Measurements from ENCODE around the gene SON. TPM values are rescaled to one million over a fixed set of nuclear protein-coding genes. Genes with fewer than 3 reads are reported as not detected.
"Not testable (repeated sequence)": the region's sequence is repeated elsewhere in the genome, so short reads cannot be mapped to it uniquely, and the experiment has no call there.

SON gene
- total RNA-seq, 1 experiment from 2014 or later: 328 TPM

- Histone ChIP-seq H3K4me3 (ENCODE audit: low read depth, low read length, poor library complexity, severe bottlenecking) (no peak overlapping the region), H3K36me3 (ENCODE audit: insufficient read depth, low read length, poor library complexity, severe bottlenecking) (peaks cover 25% of the 10 kb centered on the region), H3K4me1 (ENCODE audit: insufficient read depth, low read length, poor library complexity, severe bottlenecking) (peaks cover 9% of the 10 kb centered on the region), H3K27ac (ENCODE audit: low read depth, low read length, poor library complexity, severe bottlenecking) (no peak overlapping the region), H3K27me3 (replicated peaks; ENCODE audit: insufficient read depth, low read depth, low read length, poor library complexity) (no peaks in the 10 kb centered on the region), H3K9me3 (ENCODE audit: low read depth, low read length, poor library complexity, severe bottlenecking) (no peaks in the 10 kb centered on the region)
- ChIA-PET CTCF (no interaction called here), POLR2A (ENCODE audit: low non-redundant PET) (no interaction called here)
- no peak for DNase-seq (ENCODE audit: low spot score)
- TF ChIP-seq CTCF (conservative IDR thresholded peaks at IDR 0.05; ENCODE audit: low read depth, low read length) (no peak), EZH2 (IDR thresholded peaks at IDR 0.05; ENCODE audit: borderline replicate concordance, low read depth, low read length, poor library complexity, severe bottlenecking) (no peak)
- intact Hi-C loops (cut with micrococcal nuclease; ENCODE audit: unreplicated experiment): no loop called here
- BruUV-seq (replicated peaks): no TSS peak
These were observed 79.4 kb downstream of the SON start for GRCh38 chr21:33622253-33622652.

GRCh38 chr21:33626151-33626550 is 83.3 kb downstream of the SON start:
- BruUV-seq (replicated peaks): not testable (repeated sequence)
- CTCF ChIA-PET: interaction anchor here (0.6 kb wide), 1 partner anchor 276 kb away, joined by 3 read pairs; no protein-coding TSS in a partner anchor

More at GRCh38 chr21:33626151-33626550, 83.3 kb downstream of the SON start:
- peaks cover 29% of the 10 kb centered on the region for H3K36me3 ChIP-seq (ENCODE audit: insufficient read depth, low read length, poor library complexity, severe bottlenecking)
- H3K9me3 ChIP-seq (ENCODE audit: low read depth, low read length, poor library complexity, severe bottlenecking); H3K4me1 ChIP-seq (ENCODE audit: insufficient read depth, low read length, poor library complexity, severe bottlenecking); H3K4me3 ChIP-seq (ENCODE audit: low read depth, low read length, poor library complexity, severe bottlenecking); H3K27ac ChIP-seq (ENCODE audit: low read depth, low read length, poor library complexity, severe bottlenecking); H3K27me3 ChIP-seq (replicated peaks; ENCODE audit: insufficient read depth, low read depth, low read length, poor library complexity); intact Hi-C loops (cut with micrococcal nuclease; ENCODE audit: unreplicated experiment): not testable (repeated sequence)
- POLR2A ChIA-PET (ENCODE audit: low non-redundant PET): interaction anchor here (0.7 kb wide), 1 partner anchor 135 kb away, joined by 3 read pairs; the partner anchor contains the start of gene DNAJC28
- DNase-seq (ENCODE audit: low spot score): peak; percentile 60

Other genes starting within 250 kb of the SON start
- 32.4 and 38.1 TPM in 2 replicates for gene IFNAR1, start 218.1 kb upstream of the SON start, total RNA-seq (2021)
- 48.9 and 50.8 TPM in 2 replicates for gene IFNGR2, start 139.6 kb upstream of the SON start, total RNA-seq (2021)
- 18.9 and 19.1 TPM in 2 replicates for gene TMEM50B, start 63.1 kb upstream of the SON start, total RNA-seq (2021)
- gene DNAJC28, start 51.3 kb upstream of the SON start, total RNA-seq (2021): 1.7 and 2.1 TPM in 2 replicates
- 205 and 210 TPM in 2 replicates for gene GART, start 921 bp upstream of the SON start, total RNA-seq (2021)
- 42.6 and 48.5 TPM in 2 replicates for gene DONSON, start 45.6 kb downstream of the SON start, total RNA-seq (2021)
- gene CRYZL1, start 98.7 kb downstream of the SON start, total RNA-seq (2021): 46.6 and 55.7 TPM in 2 replicates
- gene ITSN1, start 99.5 kb downstream of the SON start, total RNA-seq (2021): 54.2 and 57.2 TPM in 2 replicates